ENCODE data around the gene CCDC167. TPM values are rescaled to one million over a fixed set of nuclear protein-coding genes. Genes with fewer than 3 reads are reported as not detected.

CCDC167 gene
- total RNA-seq, 4 donors from 2014 or later: 23.4 to 35.0 (median 30.8) TPM

DNA sequence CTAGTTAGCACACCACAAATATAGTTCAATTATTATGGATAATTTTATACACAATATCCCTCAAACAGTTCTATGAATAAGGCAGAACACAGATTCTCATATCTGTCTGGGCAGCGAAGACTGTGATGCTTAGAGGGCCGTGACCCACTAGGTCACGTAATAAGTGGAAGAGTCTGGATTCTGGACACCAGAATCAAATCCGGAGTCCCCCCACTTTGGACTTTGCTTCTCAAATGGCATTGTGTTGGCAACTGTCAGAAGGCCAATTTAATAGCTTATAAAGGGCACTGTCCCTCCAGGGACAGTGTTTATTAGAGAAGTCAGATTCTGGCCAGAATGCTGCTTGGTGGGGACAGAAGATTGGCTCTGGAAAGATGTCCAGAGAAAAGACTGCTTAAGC lies 6.8 kb upstream of the CCDC167 start:
- Histone ChIP-seq H3K27me3 (no peaks in the 10 kb centered on the region), H3K9me3 (no peaks in the 10 kb centered on the region), H3K4me1 (no peaks in the 10 kb centered on the region), H3K4me3 (no peak overlapping the region), H3K27ac (no peak overlapping the region), H3K36me3 (no peaks in the 10 kb centered on the region)
- intact Hi-C loops (cut with DNase I; ENCODE audit: low total_unique reads) (no loop called here), in situ Hi-C loops (cut with MboI; ENCODE audit: low sequenced_read_pairs in 4 of 4) (no loop called here)
- DNase-seq: no peak
- no peak for ATAC-seq
- TF ChIP-seq, protein P1, sequence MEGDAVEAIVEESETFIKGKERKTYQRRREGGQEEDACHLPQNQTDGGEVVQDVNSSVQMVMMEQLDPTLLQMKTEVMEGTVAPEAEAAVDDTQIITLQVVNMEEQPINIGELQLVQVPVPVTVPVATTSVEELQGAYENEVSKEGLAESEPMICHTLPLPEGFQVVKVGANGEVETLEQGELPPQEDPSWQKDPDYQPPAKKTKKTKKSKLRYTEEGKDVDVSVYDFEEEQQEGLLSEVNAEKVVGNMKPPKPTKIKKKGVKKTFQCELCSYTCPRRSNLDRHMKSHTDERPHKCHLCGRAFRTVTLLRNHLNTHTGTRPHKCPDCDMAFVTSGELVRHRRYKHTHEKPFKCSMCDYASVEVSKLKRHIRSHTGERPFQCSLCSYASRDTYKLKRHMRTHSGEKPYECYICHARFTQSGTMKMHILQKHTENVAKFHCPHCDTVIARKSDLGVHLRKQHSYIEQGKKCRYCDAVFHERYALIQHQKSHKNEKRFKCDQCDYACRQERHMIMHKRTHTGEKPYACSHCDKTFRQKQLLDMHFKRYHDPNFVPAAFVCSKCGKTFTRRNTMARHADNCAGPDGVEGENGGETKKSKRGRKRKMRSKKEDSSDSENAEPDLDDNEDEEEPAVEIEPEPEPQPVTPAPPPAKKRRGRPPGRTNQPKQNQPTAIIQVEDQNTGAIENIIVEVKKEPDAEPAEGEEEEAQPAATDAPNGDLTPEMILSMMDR (IDR thresholded peaks at IDR 0.05 in 4 of 5, conservative IDR thresholded peaks at IDR 0.05 in 1 of 5): no peak
- TF ChIP-seq POLR2A (IDR thresholded peaks at IDR 0.05): no peak

DNA sequence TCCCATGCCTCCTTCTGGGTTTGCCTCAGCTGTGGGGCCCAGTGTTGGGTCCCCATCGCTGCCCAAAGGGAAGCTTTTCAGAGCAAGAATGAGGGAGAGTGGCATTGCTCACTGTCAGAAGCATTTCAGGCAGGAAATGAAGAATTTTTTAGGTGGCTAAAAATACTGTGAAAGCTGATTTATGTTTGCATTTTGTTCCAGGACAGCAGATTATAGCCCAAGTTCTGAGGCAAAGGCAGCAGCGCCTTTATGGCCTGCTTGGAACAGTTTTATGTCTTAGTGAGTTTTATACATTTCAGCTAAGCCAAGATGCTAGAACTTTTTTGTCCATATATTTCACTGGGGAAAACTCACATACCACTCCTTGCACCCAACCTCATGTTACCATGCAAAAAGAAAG lies 4.3 kb upstream of the CCDC167 start:
- H3K36me3 ChIP-seq: no peaks in the 10 kb centered on the region
- H3K4me3 ChIP-seq: no peak overlapping the region
- no peak overlapping the region for H3K27ac ChIP-seq
- DNase-seq (no peak), ATAC-seq (no peak)
- intact Hi-C loops (cut with DNase I; ENCODE audit: low total_unique reads): no loop called here
- no peaks in the 10 kb centered on the region for H3K9me3 ChIP-seq
- no peak for TF ChIP-seq POLR2A (IDR thresholded peaks at IDR 0.05)
- TF ChIP-seq, protein P1 (IDR thresholded peaks at IDR 0.05 in 4 of 5, conservative IDR thresholded peaks at IDR 0.05 in 1 of 5): no peak
- H3K4me1 ChIP-seq: peaks cover 5 to 6% of the 10 kb centered on the region in 2 donors
- in situ Hi-C loops (cut with MboI; ENCODE audit: low sequenced_read_pairs in 4 of 4): no loop called here
- H3K27me3 ChIP-seq: no peaks in the 10 kb centered on the region

DNA sequence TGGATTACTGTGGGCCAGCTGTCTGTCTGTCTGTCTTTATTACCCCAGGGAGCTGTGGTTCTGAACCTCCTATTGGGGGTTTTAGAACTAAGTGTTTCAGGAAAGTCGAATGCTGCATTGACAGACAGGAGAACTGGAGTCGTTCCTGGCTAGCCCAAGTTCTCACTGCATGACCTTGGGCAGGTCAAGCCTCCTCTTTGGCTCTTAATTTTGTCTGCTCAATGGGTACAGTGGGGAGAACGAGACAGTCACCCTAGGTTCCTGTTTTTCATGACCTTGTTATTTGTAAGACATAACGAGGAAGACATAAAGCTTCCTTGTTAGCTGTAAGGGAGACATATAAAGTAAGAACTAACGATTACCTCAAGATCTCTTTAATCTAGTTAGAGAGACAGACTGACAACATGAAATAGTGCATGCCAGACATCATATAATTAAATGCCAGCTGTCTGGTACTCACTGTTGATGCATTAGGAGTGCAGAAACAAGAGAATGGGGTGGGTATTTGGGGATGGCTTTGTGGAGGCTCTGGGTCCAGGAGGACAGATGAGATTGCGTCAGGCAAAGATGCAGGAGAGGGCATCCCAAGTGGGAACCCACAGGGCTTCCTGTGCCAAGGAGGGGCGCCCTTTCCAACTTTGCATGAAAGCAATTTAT lies 3.7 kb upstream of the CCDC167 start:
- H3K27ac ChIP-seq: no peak overlapping the region
- in situ Hi-C loops (cut with MboI; ENCODE audit: low sequenced_read_pairs in 4 of 4) (no loop called here), intact Hi-C loops (cut with DNase I; ENCODE audit: low total_unique reads) (no loop called here)
- no peaks in the 10 kb centered on the region for H3K9me3 ChIP-seq
- H3K36me3 ChIP-seq: no peaks in the 10 kb centered on the region
- H3K4me1 ChIP-seq: peaks cover 8% of the 10 kb centered on the region in 2 donors
- H3K27me3 ChIP-seq: no peaks in the 10 kb centered on the region
- DNase-seq (no peak), ATAC-seq (no peak)
- TF ChIP-seq, protein P1 (IDR thresholded peaks at IDR 0.05 in 4 of 5, conservative IDR thresholded peaks at IDR 0.05 in 1 of 5): no peak
- no peak for TF ChIP-seq POLR2A (IDR thresholded peaks at IDR 0.05)
- no peak overlapping the region for H3K4me3 ChIP-seq

DNA sequence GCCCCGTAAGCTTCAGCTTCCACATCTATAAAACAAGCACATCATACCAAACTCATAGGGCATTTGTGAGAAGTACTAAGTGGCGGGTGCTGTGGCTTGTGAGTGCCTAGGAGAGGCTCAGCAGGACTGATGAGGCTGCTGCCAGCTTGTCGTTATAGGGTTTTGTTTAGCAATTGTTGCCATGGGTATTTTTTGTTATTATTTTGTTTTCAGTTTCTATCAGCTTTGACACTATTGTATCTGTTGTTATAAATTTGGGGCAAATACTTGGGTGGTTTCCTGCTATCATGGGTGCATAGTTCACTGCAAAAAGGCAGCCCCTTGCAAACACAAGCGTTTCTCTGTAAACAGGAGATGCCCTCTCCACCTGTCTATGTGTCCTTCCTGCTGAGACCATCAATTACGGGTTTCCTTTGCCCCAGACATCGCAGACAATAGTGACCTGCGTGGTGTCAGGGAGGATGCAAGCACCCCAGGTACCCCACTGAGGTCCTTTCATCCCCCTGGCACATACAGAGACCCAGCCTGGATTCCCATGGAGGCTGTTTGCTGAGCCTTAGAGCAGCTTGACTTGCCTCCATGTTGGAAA lies 3.1 kb upstream of the CCDC167 start:
- no peak overlapping the region for H3K4me3 ChIP-seq
- no peaks in the 10 kb centered on the region for H3K27me3 ChIP-seq
- intact Hi-C loops (cut with DNase I; ENCODE audit: low total_unique reads) (no loop called here), in situ Hi-C loops (cut with MboI; ENCODE audit: low sequenced_read_pairs in 4 of 4) (no loop called here)
- no peak overlapping the region for H3K27ac ChIP-seq
- no peaks in the 10 kb centered on the region for H3K36me3 ChIP-seq
- peaks cover 8% of the 10 kb centered on the region in 2 donors for H3K4me1 ChIP-seq
- DNase-seq: no peak
- ATAC-seq: no peak
- TF ChIP-seq, protein P1 (IDR thresholded peaks at IDR 0.05 in 4 of 5, conservative IDR thresholded peaks at IDR 0.05 in 1 of 5): no peak
- no peak for TF ChIP-seq POLR2A (IDR thresholded peaks at IDR 0.05)
- H3K9me3 ChIP-seq: no peaks in the 10 kb centered on the region
